SK-N-SH treated with all-trans-retinoic acid at 6 μM for 48 hours (cell line): ENCODE results near the gene DNAI7.

ENCODE experiments used
- ARNTL ChIP-seq: fragments of 450-650 bp; formaldehyde crosslinking; IDR thresholded peaks from 2 replicates; pipeline ENCODE4 v1.5.0; 2020; ENCODE audit warnings: low read depth, mild to moderate bottlenecking, moderate library complexity, borderline replicate concordance
- CREB5 ChIP-seq: fragments of 250-450 bp; sonication (Bioruptor Pico); IDR thresholded peaks from 2 replicates; pipeline ENCODE4 v1.5.1; 2020; ENCODE audit warnings: low read depth, mild to moderate bottlenecking, moderate library complexity
- GLIS3 ChIP-seq: fragments of 250-450 bp; sonication (Bioruptor Pico); IDR thresholded peaks from 2 replicates; pipeline ENCODE4 v1.5.0; 2020; ENCODE audit warnings: mild to moderate bottlenecking, moderate library complexity
- SNAI2 ChIP-seq: fragments of 250-450 bp; sonication (Bioruptor Pico); IDR thresholded peaks from 2 replicates; pipeline ENCODE4 v1.5.0; 2020; ENCODE audit warnings: mild to moderate bottlenecking, moderate library complexity

GRCh38 chr12:25124493-25124892 lies 70.5 kb downstream of the DNAI7 start:
- TF ChIP-seq ARNTL (CRISPR knock-in tag) (no peak), SNAI2 (CRISPR knock-in tag) (no peak), CREB5 (CRISPR knock-in tag) (no peak), GLIS3 (CRISPR knock-in tag) (no peak)
